H1 (cell line): ENCODE results near the gene CTNNA3. TPM values are rescaled to one million over a fixed set of nuclear protein-coding genes. Genes with fewer than 3 reads are reported as not detected.

Experiments used
- CTCF ChIA-PET: fragments of 300-600 bp; sonication (Branson Sonifier 250); formaldehyde crosslinking; loops from one replicate; lab custom pipeline; 2021; ENCODE audit not compliant: partially characterized antibody; lab: Charles Lee
- POLR2A ChIA-PET: fragments of 300-600 bp; sonication (Branson Sonifier 250); formaldehyde crosslinking; loops from one replicate; lab custom pipeline; 2021; ENCODE audit warnings: inconsistent platforms; ENCODE audit not compliant: partially characterized antibody; lab: Charles Lee
- DNase-seq, 2 experiments: peaks; one replicate each; pipeline versions ENCODE4 v3.0.0 to v3.0.0-alpha.2; 2010 to 2022; ENCODE audit warnings: low spot score in 2 of 2, low read depth in 1 of 2, mixed read lengths in 1 of 2
- FAIRE-seq: peaks from 2 replicates; lab custom pipeline; 2011; peaks lifted over from hg19 to GRCh38; lab: Jason Lieb, UNC
- H2AFZ ChIP-seq: 2 replicates; pipeline ENCODE4 v1.8.1; 2012; ENCODE audit warnings: low read length, inconsistent platforms
- H2AK5ac ChIP-seq: 2 replicates; pipeline ENCODE4 v1.6.1; 2013; ENCODE audit warnings: low read depth, low read length
- H2BK120ac ChIP-seq: replicated peaks from 2 replicates; pipeline ENCODE3; 2013; ENCODE audit warnings: low read depth, low read length, inconsistent platforms
- H2BK12ac ChIP-seq: 2 replicates; pipeline ENCODE4 v1.6.1; 2013; ENCODE audit warnings: low read depth, low read length
- H2BK15ac ChIP-seq: 2 replicates; pipeline ENCODE4 v1.6.1; 2013; ENCODE audit warnings: low read length
- H2BK20ac ChIP-seq: 2 replicates; pipeline ENCODE4 v1.6.1; 2013; ENCODE audit warnings: low read length
- H2BK5ac ChIP-seq: 2 replicates; pipeline ENCODE4 v1.6.1; 2013; ENCODE audit warnings: low read depth, low read length
- H3K14ac ChIP-seq: 2 replicates; pipeline ENCODE4 v1.6.1; 2013; ENCODE audit warnings: inconsistent platforms; ENCODE audit not compliant: insufficient read length
- H3K18ac ChIP-seq: 2 replicates; pipeline ENCODE4 v1.6.1; 2013; ENCODE audit warnings: low read length; ENCODE audit errors: extremely low read depth
- H3K23ac ChIP-seq: 2 replicates; pipeline ENCODE4 v1.6.1; 2013; ENCODE audit warnings: inconsistent platforms; ENCODE audit not compliant: insufficient read length
- H3K23me2 ChIP-seq: 2 replicates; pipeline ENCODE4 v1.6.1; 2013; ENCODE audit warnings: low read depth, low read length
- H3K27ac ChIP-seq: 2 replicates; pipeline ENCODE4 v1.6.1; 2011; ENCODE audit warnings: low read depth, low read length, inconsistent platforms
- H3K27me3 ChIP-seq, 4 experiments: replicated peaks in 1 of 4; 1 replicate in 1 of 4; 2 replicates in 3 of 4; pipeline versions ENCODE4 v1.6.1 to v1.8.1; 2011 to 2013; ENCODE audit warnings: low read length in 3 of 4, mild to moderate bottlenecking in 3 of 4, inconsistent platforms in 2 of 4, mixed read lengths in 2 of 4, moderate library complexity in 1 of 4; ENCODE audit not compliant: control insufficient read depth in 3 of 4, insufficient read depth in 3 of 4; ENCODE audit errors: extremely low read depth in 1 of 4
- H3K36me3 ChIP-seq, 4 experiments: 2 replicates each; pipeline versions ENCODE4 v1.6.1 to v1.8.1; 2011 to 2013; ENCODE audit warnings: mild to moderate bottlenecking in 4 of 4, low read length in 3 of 4, moderate library complexity in 2 of 4, control low read depth in 1 of 4, inconsistent platforms in 1 of 4; ENCODE audit not compliant: insufficient read depth in 4 of 4, control insufficient read depth in 2 of 4
- H3K4ac ChIP-seq: replicated peaks from 2 replicates; pipeline ENCODE3; 2013; ENCODE audit warnings: low read length, low read depth, mixed read lengths, inconsistent platforms; ENCODE audit not compliant: insufficient read length
- H3K4me1 ChIP-seq, 4 experiments: replicated peaks in 1 of 4; 1 replicate in 1 of 4; 2 replicates in 3 of 4; pipeline versions ENCODE4 v1.6.1 to v1.8.1; 2011 to 2013; ENCODE audit warnings: low read length in 3 of 4, inconsistent platforms in 2 of 4, mixed read lengths in 1 of 4; ENCODE audit not compliant: insufficient read depth in 4 of 4, control insufficient read depth in 3 of 4
- H3K4me2 ChIP-seq, 2 experiments: 2 replicates each; pipeline versions ENCODE4 v1.6.1 to v1.8.1; 2011 to 2013; ENCODE audit warnings: low read depth in 2 of 2, low read length in 2 of 2, control low read depth in 1 of 2, inconsistent platforms in 1 of 2, mild to moderate bottlenecking in 1 of 2; ENCODE audit not compliant: insufficient read depth in 1 of 2
- H3K4me3 ChIP-seq, 4 experiments: fragments of 200-600, 300-600 bp in 1 of 4; sonication (generic), shearing (Covaris generic), sonication (Bioruptor Twin) in 1 of 4; 2 replicates each; pipeline versions ENCODE4 v1.5.1 to v1.8.1; 2011 to 2016; ENCODE audit warnings: low read length in 4 of 4, low read depth in 3 of 4, control low read depth in 2 of 4, inconsistent platforms in 2 of 4, mild to moderate bottlenecking in 2 of 4, mixed read lengths in 1 of 4, moderate library complexity in 1 of 4; ENCODE audit not compliant: insufficient read depth in 2 of 4; ENCODE audit errors: extremely low read depth in 1 of 4
- H3K56ac ChIP-seq: replicated peaks from 2 replicates; pipeline ENCODE3; 2013; ENCODE audit warnings: low read depth, mild to moderate bottlenecking, mixed read lengths, low read length, inconsistent platforms; ENCODE audit not compliant: insufficient read length
- H3K79me1 ChIP-seq: 2 replicates; pipeline ENCODE4 v1.6.1; 2013; ENCODE audit warnings: low read depth, low read length, control low read depth
- H3K79me2 ChIP-seq, 2 experiments: 2 replicates each; pipeline versions ENCODE4 v1.6.1 to v1.8.1; 2012 to 2013; ENCODE audit warnings: low read length in 2 of 2, mild to moderate bottlenecking in 2 of 2, inconsistent platforms in 1 of 2; ENCODE audit not compliant: insufficient read depth in 2 of 2, control insufficient read depth in 1 of 2
- H3K9ac ChIP-seq, 4 experiments: replicated peaks in 1 of 4; 1 replicate in 1 of 4; 2 replicates in 3 of 4; pipeline versions ENCODE4 v1.6.1 to v1.8.1; 2011 to 2013; ENCODE audit warnings: low read depth in 3 of 4, low read length in 3 of 4, control low read depth in 2 of 4, mild to moderate bottlenecking in 2 of 4, moderate library complexity in 2 of 4, inconsistent platforms in 1 of 4; ENCODE audit errors: extremely low read depth in 1 of 4
- H3K9me3 ChIP-seq, 2 experiments: 2 replicates each; pipeline versions ENCODE4 v1.6.1 to v1.8.1; 2012 to 2013; ENCODE audit warnings: mild to moderate bottlenecking in 2 of 2, moderate library complexity in 2 of 2, control low read depth in 1 of 2, inconsistent platforms in 1 of 2, low read depth in 1 of 2, low read length in 1 of 2, mixed read lengths in 1 of 2; ENCODE audit not compliant: insufficient read depth in 2 of 2
- H4K20me1 ChIP-seq, 2 experiments: replicated peaks in 1 of 2; 2 replicates each; pipeline versions ENCODE3 to v1.8.1; 2011 to 2013; ENCODE audit warnings: inconsistent platforms in 2 of 2, low read length in 2 of 2, mild to moderate bottlenecking in 1 of 2; ENCODE audit not compliant: insufficient read depth in 2 of 2, control insufficient read depth in 1 of 2
- H4K5ac ChIP-seq: 2 replicates; pipeline ENCODE4 v1.6.1; 2013; ENCODE audit warnings: low read length, low read depth, mixed read lengths, inconsistent platforms; ENCODE audit not compliant: insufficient read length
- H4K8ac ChIP-seq: 2 replicates; pipeline ENCODE4 v1.8.0; 2013; ENCODE audit warnings: mild to moderate bottlenecking, moderate library complexity, low read length, inconsistent platforms; ENCODE audit not compliant: insufficient read depth; ENCODE audit errors: extremely low read depth
- H4K91ac ChIP-seq: replicated peaks from 2 replicates; pipeline ENCODE3; 2013; ENCODE audit warnings: low read length, mixed read lengths, inconsistent platforms; ENCODE audit not compliant: insufficient read length
- BRCA1 ChIP-seq: IDR thresholded peaks from 2 replicates; pipeline ENCODE4 v1.6.1; 2012; ENCODE audit warnings: low read depth, low read length, improper control_type of control experiment
- CTBP2 ChIP-seq: IDR thresholded peaks from 2 replicates; pipeline ENCODE4 v1.7.0; 2011; ENCODE audit warnings: borderline replicate concordance, mild to moderate bottlenecking, moderate library complexity, mixed read lengths, low read length; ENCODE audit not compliant: insufficient read depth, insufficient read length
- EP300 ChIP-seq, 2 experiments: IDR thresholded peaks; 1 replicate in 1 of 2; 2 replicates in 1 of 2; pipeline ENCODE4 v1.6.1; 2011 to 2012; ENCODE audit warnings: low read depth in 2 of 2, low read length in 2 of 2, mild to moderate bottlenecking in 2 of 2, borderline replicate concordance in 1 of 2, inconsistent platforms in 1 of 2, moderate library complexity in 1 of 2
- KDM4A ChIP-seq: IDR thresholded peaks from one replicate; pipeline ENCODE4 v1.7.1; 2012; ENCODE audit warnings: low read depth, mild to moderate bottlenecking, moderate library complexity, low read length, inconsistent platforms; ENCODE audit not compliant: severe bottlenecking
- PHF8 ChIP-seq: fragments of 200-600 bp; sonication (generic); conservative IDR thresholded peaks from 2 replicates; pipeline ENCODE4 v1.7.1; 2012; ENCODE audit warnings: low read depth, mild to moderate bottlenecking, inconsistent platforms, low read length, moderate library complexity
- RAD21 ChIP-seq, 2 experiments: IDR thresholded peaks in 1 of 2; conservative IDR thresholded peaks in 1 of 2; 2 replicates each; pipeline ENCODE4 v1.6.1; 2011; ENCODE audit warnings: low read depth in 2 of 2, low read length in 2 of 2, improper control_type of control experiment in 1 of 2, inconsistent platforms in 1 of 2, mild to moderate bottlenecking in 1 of 2, moderate library complexity in 1 of 2
- SIN3A ChIP-seq, 2 experiments: IDR thresholded peaks in 1 of 2; conservative IDR thresholded peaks in 1 of 2; 2 replicates each; pipeline ENCODE4 v1.6.1; 2011 to 2012; ENCODE audit warnings: low read length in 2 of 2, improper control_type of control experiment in 1 of 2, low read depth in 1 of 2, mild to moderate bottlenecking in 1 of 2
- SP1 ChIP-seq: IDR thresholded peaks from 2 replicates; pipeline ENCODE4 v1.6.1; 2011; ENCODE audit warnings: low read depth, low read length
- YY1 ChIP-seq: IDR thresholded peaks from 2 replicates; pipeline ENCODE4 v1.6.1; 2011; ENCODE audit warnings: low read depth, mild to moderate bottlenecking, low read length
- WGBS, 2 experiments: shearing (Covaris generic) in 1 of 2; methylation state at CpG; one replicate each; pipeline versions ENCODE4 v1.1.6 to v1.1.7; 2013 to 2015; ENCODE audit warnings: low lambda C conversion rate in 2 of 2, mixed read lengths in 2 of 2, inconsistent platforms in 1 of 2, low coverage in 1 of 2, missing lambda C conversion rate in 1 of 2; ENCODE audit not compliant: insufficient replicate concordance in 2 of 2, insufficient coverage in 1 of 2, insufficient read length in 1 of 2; ENCODE audit errors: extremely low coverage in 1 of 2, missing lambda C conversion rate in 1 of 2; 5-methylcytosine and 5-hydroxymethylcytosine counted together
- polyA plus RNA-seq, 7 experiments: library from polyadenylated mRNA; depleted of rRNA in 3 of 7; stranded (reverse) in 5 of 7; unstranded in 2 of 7; fragments of >200 nt in 5 of 7; fragments of 200-250 nt in 2 of 7; gene quantifications; 1 replicate in 5 of 7; 2 replicates in 1 of 7; 4 replicates in 1 of 7; pipeline versions ENCODE4 v1.2.1 to v1.2.3, GENCODE V29; 2011 to 2013; ENCODE audit warnings: missing spikeins in 2 of 7, mixed read lengths in 2 of 7
- total RNA-seq: library from RNA; stranded (reverse); fragmentation: NEBNext Ultra II Directional; extraction: Animal tissue kit (Norgen Biotek cat#: 25700); gene quantifications from 2 replicates; pipeline ENCODE4 v1.2.1, GENCODE V29; 2021
- TF ChIP-seq, protein P1 (sequence below), 3 experiments: IDR thresholded peaks; 1 replicate in 2 of 3; 2 replicates in 1 of 3; pipeline versions ENCODE4 v1.5.1 to v1.6.1; 2011; ENCODE audit warnings: low read length in 3 of 3, mild to moderate bottlenecking in 3 of 3, inconsistent platforms in 2 of 3, low read depth in 1 of 3, moderate library complexity in 1 of 3; ENCODE audit not compliant: insufficient read depth in 1 of 3; ENCODE audit errors: control extremely low read depth in 1 of 3

CTNNA3 gene
- total and polyA plus RNA-seq, 2 of the 8 experiments (the other 6 are each of a cell fraction or from before 2014, with no cell fraction given): 1.3 to 1.5 TPM

DNA sequence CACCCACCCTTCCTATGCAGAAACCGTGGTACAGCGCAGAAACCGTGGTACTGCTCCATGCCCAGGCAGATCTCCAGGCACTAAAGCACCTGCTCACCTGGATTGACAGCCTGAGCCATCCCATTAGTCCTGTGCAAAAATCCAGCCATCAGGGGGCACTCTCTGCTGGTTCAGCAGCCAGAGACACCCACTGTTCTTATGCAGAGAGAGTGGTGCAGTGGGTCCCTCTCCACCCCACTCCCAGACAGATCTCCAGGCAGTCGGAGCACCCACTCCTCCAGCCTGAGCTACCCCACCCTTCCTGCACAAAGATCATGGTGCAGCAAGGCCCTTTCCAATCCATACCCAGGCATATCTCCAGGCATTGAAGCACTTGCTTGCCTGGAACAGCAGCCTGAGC is 219.8 kb downstream of the CTNNA3 start:
- Histone ChIP-seq H4K5ac (no peak overlapping the region), H3K4ac (no peak overlapping the region), H3K23ac (no peak overlapping the region), H2BK20ac (no peak overlapping the region), H4K91ac (no peak overlapping the region), H3K18ac (no peak overlapping the region), H2BK5ac (no peak overlapping the region), H2BK15ac (no peak overlapping the region), H2BK12ac (no peak overlapping the region), H2AFZ (no peak overlapping the region), H3K56ac (no peak overlapping the region), H3K27ac (no peak overlapping the region), H3K23me2 (no peaks in the 10 kb centered on the region), H3K27me3 (no peaks in the 10 kb centered on the region), H3K4me3 (no peak overlapping the region), H3K4me1 (no peaks in the 10 kb centered on the region), H3K9me3 (no peaks in the 10 kb centered on the region), H2BK120ac (no peak overlapping the region), H3K79me1 (no peaks in the 10 kb centered on the region), H3K9ac (no peak overlapping the region), H4K20me1 (peaks cover 0 to 2% of the 10 kb centered on the region in 2 experiments), H3K14ac (no peak overlapping the region), H3K36me3 (no peaks in the 10 kb centered on the region), H3K79me2 (no peaks in the 10 kb centered on the region), H4K8ac (no peak overlapping the region), H3K4me2 (no peak overlapping the region), H2AK5ac (no peak overlapping the region)
- ChIA-PET POLR2A (no interaction called here), CTCF (interaction anchor here (1.2 kb wide), 1 partner anchor 12 kb away, joined by 3 read pairs; no protein-coding TSS in a partner anchor)
- 97% methylated on average over 4 of the region's 4 CpGs; no CpG with 5 or more reads in 1 of the 2 experiments for WGBS, 2 experiments
- DNase-seq: peak in 1 of 2 experiments; percentile 52
- no peak for FAIRE-seq
- no peak for TF ChIP-seq CTBP2
- TF ChIP-seq, protein P1, sequence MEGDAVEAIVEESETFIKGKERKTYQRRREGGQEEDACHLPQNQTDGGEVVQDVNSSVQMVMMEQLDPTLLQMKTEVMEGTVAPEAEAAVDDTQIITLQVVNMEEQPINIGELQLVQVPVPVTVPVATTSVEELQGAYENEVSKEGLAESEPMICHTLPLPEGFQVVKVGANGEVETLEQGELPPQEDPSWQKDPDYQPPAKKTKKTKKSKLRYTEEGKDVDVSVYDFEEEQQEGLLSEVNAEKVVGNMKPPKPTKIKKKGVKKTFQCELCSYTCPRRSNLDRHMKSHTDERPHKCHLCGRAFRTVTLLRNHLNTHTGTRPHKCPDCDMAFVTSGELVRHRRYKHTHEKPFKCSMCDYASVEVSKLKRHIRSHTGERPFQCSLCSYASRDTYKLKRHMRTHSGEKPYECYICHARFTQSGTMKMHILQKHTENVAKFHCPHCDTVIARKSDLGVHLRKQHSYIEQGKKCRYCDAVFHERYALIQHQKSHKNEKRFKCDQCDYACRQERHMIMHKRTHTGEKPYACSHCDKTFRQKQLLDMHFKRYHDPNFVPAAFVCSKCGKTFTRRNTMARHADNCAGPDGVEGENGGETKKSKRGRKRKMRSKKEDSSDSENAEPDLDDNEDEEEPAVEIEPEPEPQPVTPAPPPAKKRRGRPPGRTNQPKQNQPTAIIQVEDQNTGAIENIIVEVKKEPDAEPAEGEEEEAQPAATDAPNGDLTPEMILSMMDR (IDR thresholded peaks at IDR 0.05; ENCODE audit: control extremely low read depth in 1 of 3, insufficient read depth in 1 of 3, low read depth in 1 of 3, low read length in 3 of 3): peak; percentile 40 to 64 (median 45); a peak in 3 of 4 replicates
- peak; percentile 41 to 66; a peak in 3 of 4 replicates for TF ChIP-seq RAD21 (IDR thresholded peaks at IDR 0.05 in 1 of 2, conservative IDR thresholded peaks at IDR 0.05 in 1 of 2; ENCODE audit: low read depth in 2 of 2, low read length in 2 of 2)
- no peak for TF ChIP-seq SP1
- TF ChIP-seq YY1: no peak
- TF ChIP-seq PHF8: no peak
- no peak for TF ChIP-seq KDM4A
- TF ChIP-seq EP300 (IDR thresholded peaks at IDR 0.05; ENCODE audit: borderline replicate concordance in 1 of 2, low read depth in 2 of 2, low read length in 2 of 2): no peak
- TF ChIP-seq BRCA1: no peak
- no peak for TF ChIP-seq SIN3A (conservative IDR thresholded peaks at IDR 0.05 in 1 of 2, IDR thresholded peaks at IDR 0.05 in 1 of 2; ENCODE audit: low read depth in 1 of 2, low read length in 2 of 2)
